ENCODE data around the gene PTPN13.
A peak's percentile ranks its signal among the peaks of the same experiment; 100 is the strongest.

PTPN13 gene

GRCh38 chr4:86818841-86819240, 224.7 kb downstream of the PTPN13 start:
- peak; percentile 43 for DNase-seq (ENCODE audit: low spot score)

DNA sequence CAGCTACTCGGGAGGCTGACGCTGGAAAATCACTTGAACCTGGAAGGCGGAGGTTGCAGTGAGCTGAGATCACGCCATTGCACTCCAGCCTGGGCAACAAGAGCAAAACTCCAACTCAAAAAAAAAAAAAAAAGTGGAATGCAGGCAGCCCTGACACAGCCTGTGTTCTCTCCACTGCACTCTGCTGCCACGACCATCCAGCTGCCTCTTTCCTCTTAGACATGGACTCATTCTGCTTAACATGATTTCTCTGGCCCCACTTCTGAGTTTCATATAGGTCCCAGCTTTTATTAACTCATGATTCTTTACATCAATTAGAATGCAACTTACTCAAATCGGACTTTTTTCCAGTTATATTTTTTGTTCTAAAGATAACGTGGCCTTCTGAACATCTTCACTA, 225.4 kb downstream of the PTPN13 start:
- no peak for DNase-seq (ENCODE audit: low spot score)

- no peak for DNase-seq (ENCODE audit: low spot score)
These were observed 227.0 kb downstream of the PTPN13 start for GRCh38 chr4:86821151-86821550.

GRCh38 chr4:86822136-86822535, 228.0 kb downstream of the PTPN13 start:
- DNase-seq (ENCODE audit: low spot score), result no peak

GRCh38 chr4:86825511-86825910, 231.4 kb downstream of the PTPN13 start:
- no peak for DNase-seq (ENCODE audit: low spot score)

DNA sequence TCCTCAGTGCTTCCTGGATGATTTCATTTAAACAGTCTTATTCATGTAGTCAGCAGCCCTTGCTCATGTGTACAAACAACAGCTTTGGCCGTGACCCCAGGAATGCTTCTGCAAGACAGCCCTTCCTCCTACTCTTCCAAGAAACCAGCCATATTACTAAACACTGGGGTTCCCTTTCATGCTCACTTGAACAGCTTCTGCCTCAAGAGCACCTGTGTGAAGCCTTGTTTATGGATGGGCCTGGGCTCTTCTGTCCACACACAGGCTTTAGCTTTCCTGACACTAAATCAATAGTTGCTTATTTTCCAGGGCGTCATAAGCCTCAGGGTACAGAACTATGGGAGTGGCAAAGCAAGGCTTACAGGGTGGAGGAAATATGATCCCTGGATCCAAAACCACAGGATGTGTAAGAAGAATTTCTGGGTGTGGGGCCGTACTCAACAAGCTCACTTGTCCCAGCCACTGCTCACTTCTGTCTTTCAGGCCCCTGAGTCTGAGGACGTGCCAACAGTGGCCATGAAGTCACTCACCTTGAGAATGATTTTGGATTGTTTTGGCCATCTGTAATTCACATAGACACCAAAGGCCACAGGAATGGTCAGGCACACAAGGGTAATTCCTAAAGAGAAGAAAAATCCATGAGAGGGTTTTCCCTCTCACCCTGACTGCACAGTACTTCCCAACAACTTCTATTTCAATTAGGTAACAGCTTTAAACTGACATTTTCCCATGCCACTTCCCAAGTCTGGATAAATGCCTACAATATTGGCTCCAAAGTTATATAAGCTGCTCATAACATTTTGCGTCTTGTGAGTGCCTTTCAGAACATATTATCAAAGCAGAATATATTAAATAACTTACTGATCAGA, 237.4 kb downstream of the PTPN13 start:
- DNase-seq (ENCODE audit: low spot score), result peak; percentile 87

DNA sequence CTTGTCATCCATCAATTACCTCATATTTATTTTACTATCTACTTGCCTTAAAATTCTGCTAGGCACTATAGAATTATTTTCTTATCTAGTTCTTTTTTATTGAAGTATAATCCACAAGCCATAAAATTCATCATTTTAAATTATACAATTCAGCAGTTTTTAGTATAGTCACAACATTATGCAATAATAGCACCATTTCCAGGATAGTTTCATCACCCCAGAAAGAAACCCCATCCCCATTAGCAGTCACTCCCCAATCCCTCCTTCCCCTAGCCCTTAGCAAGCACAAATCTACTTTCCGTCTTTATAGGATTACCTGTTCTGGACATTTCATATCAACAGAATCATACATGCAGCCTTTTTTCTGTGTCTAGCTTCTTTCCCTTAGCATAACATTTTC, 239.5 kb downstream of the PTPN13 start:
- DNase-seq (ENCODE audit: low spot score), result no peak

- DNase-seq (ENCODE audit: low spot score), result no peak
These were observed 240.8 kb downstream of the PTPN13 start for GRCh38 chr4:86834901-86835300.

- no peak for DNase-seq (ENCODE audit: low spot score)
These were observed 241.6 kb downstream of the PTPN13 start for GRCh38 chr4:86835677-86836076.

DNA sequence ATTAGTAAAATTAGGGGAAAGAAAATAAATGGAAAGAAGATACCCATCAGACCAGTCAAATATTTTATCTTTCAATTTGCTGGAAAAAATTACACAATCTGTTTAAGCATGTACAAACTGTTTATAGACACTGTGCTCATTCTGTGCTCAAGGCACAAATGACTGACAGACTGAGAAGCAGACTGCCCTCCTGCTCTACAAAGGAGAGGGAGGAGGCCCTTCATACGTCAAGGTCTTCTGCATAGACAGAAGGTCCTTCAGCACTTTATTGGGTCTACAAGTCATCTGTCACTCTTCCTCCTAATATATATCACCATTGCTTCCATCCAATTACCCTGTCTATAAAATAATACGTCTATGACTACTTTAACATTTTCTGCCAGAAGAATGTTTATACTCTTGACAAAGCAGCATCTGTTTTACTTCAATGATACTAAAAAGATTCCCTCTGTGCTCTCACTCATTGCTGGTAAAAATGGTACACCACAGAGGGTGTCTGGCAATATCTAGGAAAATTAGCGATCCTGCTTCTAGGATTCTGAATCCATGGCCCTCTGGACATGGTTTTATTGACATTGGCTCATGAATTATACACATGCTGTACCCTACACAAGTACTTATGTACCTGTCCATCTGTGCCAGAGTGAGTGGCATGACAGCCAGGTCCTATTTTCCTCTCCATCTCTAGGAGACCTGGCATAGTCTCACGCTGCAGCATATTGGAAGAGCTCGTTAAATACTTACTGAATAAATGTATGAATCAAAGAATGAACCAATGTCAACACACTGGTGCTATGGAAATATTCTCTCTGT, 243.8 kb downstream of the PTPN13 start:
- DNase-seq (ENCODE audit: low spot score), result no peak

DNA sequence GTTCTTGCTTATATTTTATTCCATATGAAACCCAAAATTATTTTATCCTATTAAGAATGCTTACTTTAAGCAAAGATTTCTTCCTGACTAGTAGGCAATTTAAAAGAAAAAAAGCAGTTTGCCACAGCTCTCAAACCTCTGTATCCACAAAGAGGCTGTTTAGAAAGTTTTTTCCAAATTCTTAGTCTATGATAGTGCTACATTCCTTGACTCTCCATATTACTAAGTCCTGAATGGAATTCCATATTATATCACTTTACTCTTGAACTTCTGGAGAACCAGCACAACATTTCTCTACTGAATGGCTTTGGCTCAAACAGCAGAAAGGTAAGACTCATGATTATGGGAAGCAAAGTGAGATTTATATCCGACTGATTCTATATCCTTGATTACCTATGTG, 246.7 kb downstream of the PTPN13 start:
- no peak for DNase-seq (ENCODE audit: low spot score)

GRCh38 chr4:86841309-86841708, 247.2 kb downstream of the PTPN13 start:
- no peak for DNase-seq (ENCODE audit: low spot score)

GRCh38 chr4:86845593-86845992, 251.5 kb downstream of the PTPN13 start:
- DNase-seq (ENCODE audit: low spot score), result no peak

- DNase-seq (ENCODE audit: low spot score), result no peak
These were observed 252.8 kb downstream of the PTPN13 start for GRCh38 chr4:86846921-86847320.

- DNase-seq (ENCODE audit: low spot score), result no peak
These were observed 253.5 kb downstream of the PTPN13 start for GRCh38 chr4:86847571-86847970.

- no peak for DNase-seq (ENCODE audit: low spot score)
These were observed 254.0 kb downstream of the PTPN13 start for GRCh38 chr4:86848136-86848535.

- DNase-seq (ENCODE audit: low spot score), result no peak
These were observed 254.9 kb downstream of the PTPN13 start, which contains the start of gene SLC10A6 for GRCh38 chr4:86848732-86849619. Gene SLC10A6, minus strand, starts transcription at chr4:86849384. Its CDS starts 269 bp downstream, at chr4:86849115.

GRCh38 chr4:86853209-86853608, 259.1 kb downstream of the PTPN13 start:
- no peak for DNase-seq (ENCODE audit: low spot score)

GRCh38 chr4:86855572-86855971, 261.5 kb downstream of the PTPN13 start:
- DNase-seq (ENCODE audit: low spot score), result peak; percentile 79

DNA sequence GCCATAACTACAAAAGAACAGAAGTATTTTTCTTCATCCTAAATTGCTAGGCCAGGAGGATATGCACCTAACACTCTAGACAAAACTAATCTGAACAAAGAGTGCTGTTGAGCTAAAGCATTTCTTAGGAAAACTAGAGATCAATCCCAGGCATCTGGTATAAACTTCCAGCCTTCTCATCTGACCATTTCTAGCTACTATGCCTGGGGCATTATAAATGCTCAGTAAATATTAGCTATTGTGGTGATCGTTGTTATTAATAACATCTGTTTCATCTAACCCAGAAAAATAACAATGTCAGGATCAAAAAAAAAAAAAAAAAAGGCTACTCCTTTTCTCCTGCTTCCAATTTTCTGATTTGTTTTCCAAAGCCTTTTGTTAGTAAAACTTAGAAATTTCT, 262.8 kb downstream of the PTPN13 start:
- no peak for DNase-seq (ENCODE audit: low spot score)

GRCh38 chr4:86857341-86858052, 263.4 kb downstream of the PTPN13 start:
- peak; percentile 61 for DNase-seq (ENCODE audit: low spot score)
